T-cell (primary cell): ENCODE measurements around the gene FANCL. TPM values are rescaled to one million over a fixed set of nuclear protein-coding genes. Genes with fewer than 3 reads are reported as not detected.
"Not testable (repeated sequence)": the region's sequence is repeated elsewhere in the genome, so short reads cannot be mapped to it uniquely, and the experiment has no call there.

ENCODE experiments used
- ATAC-seq, 4 experiments: fragments of 200-7000 bp in 3 of 4; fragments of 150-1000 bp in 1 of 4; cut with Tn5 transposase; replicated peaks in 1 of 4; 1 replicate in 3 of 4; 2 replicates in 1 of 4; pipeline ENCODE4 v1.10.0; 2021; ENCODE audit warnings: moderate library complexity in 3 of 4, mild to moderate bottlenecking in 2 of 4, moderate number of reproducible peaks in 1 of 4
- CTCF ChIA-PET, 2 donors: fragments of 300-600 bp; sonication (Branson Sonifier 250); formaldehyde crosslinking; loops; one replicate each; lab custom pipeline; 2022; ENCODE audit warnings: antibody characterized with exemption in 2 of 2; lab: Charles Lee
- POLR2A ChIA-PET, 2 donors: fragments of 300-600 bp; sonication (Branson Sonifier 250); formaldehyde crosslinking; loops; one replicate each; lab custom pipeline; 2022; ENCODE audit warnings: antibody characterized with exemption in 2 of 2; lab: Charles Lee
- DNase-seq, 35 experiments: peaks; one replicate each; pipeline versions ENCODE4 v3.0.0 to v3.0.0-alpha.2; 2013 to 2023
- H3K27ac ChIP-seq: one replicate; pipeline ENCODE4 v1.5.1; 2013; ENCODE audit warnings: low read length
- H3K27me3 ChIP-seq, 2 experiments: replicated peaks in 1 of 2; 1 replicate in 1 of 2; 2 replicates in 1 of 2; pipeline versions ENCODE4 v1.6.1 to v1.7.0; 2013; ENCODE audit warnings: low read length in 1 of 2, mixed read lengths in 1 of 2; ENCODE audit not compliant: control insufficient read depth in 2 of 2, insufficient read depth in 2 of 2; ENCODE audit errors: extremely low read depth in 1 of 2
- H3K36me3 ChIP-seq, 2 donors: 1 replicate in 1 of 2; 2 replicates in 1 of 2; pipeline versions ENCODE4 v1.6.1 to v1.7.0; 2013; ENCODE audit warnings: low read length in 1 of 2; ENCODE audit not compliant: control insufficient read depth in 2 of 2, insufficient read depth in 1 of 2; ENCODE audit errors: extremely low read depth in 1 of 2
- H3K4me1 ChIP-seq, 2 experiments: 1 replicate in 1 of 2; 2 replicates in 1 of 2; pipeline versions ENCODE4 v1.6.1 to v1.7.0; 2013; ENCODE audit warnings: low read length in 2 of 2, mixed read lengths in 1 of 2; ENCODE audit not compliant: insufficient read depth in 2 of 2, control insufficient read depth in 1 of 2; ENCODE audit errors: extremely low read depth in 1 of 2
- H3K4me3 ChIP-seq, 2 donors: 1 replicate in 1 of 2; 2 replicates in 1 of 2; pipeline versions ENCODE4 v1.5.1 to v1.7.0; 2013; ENCODE audit warnings: mild to moderate bottlenecking in 2 of 2, low read length in 1 of 2, moderate library complexity in 1 of 2; ENCODE audit not compliant: control insufficient read depth in 1 of 2; ENCODE audit errors: extremely low read depth in 1 of 2
- H3K9me3 ChIP-seq: 2 replicates; pipeline ENCODE4 v1.7.0; 2013
- H3K27ac Mint-ChIP-seq, 2 donors: one replicate each; pipeline ENCODE4 v1.8.0; 2020 to 2021; ENCODE audit warnings: mild to moderate bottlenecking in 2 of 2, mixed read lengths in 2 of 2
- H3K27me3 Mint-ChIP-seq, 2 donors: one replicate each; pipeline ENCODE4 v1.8.0; 2021 to 2022; ENCODE audit warnings: mixed read lengths in 2 of 2
- H3K36me3 Mint-ChIP-seq: one replicate; pipeline ENCODE4 v1.8.0; 2021; ENCODE audit warnings: mixed read lengths
- H3K4me1 Mint-ChIP-seq, 3 donors: one replicate each; pipeline ENCODE4 v1.8.0; 2020 to 2022; ENCODE audit warnings: mixed read lengths in 3 of 3, mild to moderate bottlenecking in 1 of 3
- H3K4me3 Mint-ChIP-seq, 3 donors: one replicate each; pipeline ENCODE4 v1.8.0; 2020 to 2022; ENCODE audit warnings: mild to moderate bottlenecking in 3 of 3, mixed read lengths in 3 of 3, moderate library complexity in 3 of 3
- H3K9me3 Mint-ChIP-seq, 3 donors: one replicate each; pipeline ENCODE4 v1.8.0; 2020 to 2022; ENCODE audit warnings: mixed read lengths in 3 of 3
- WGBS: methylation state at CpG from one replicate; pipeline ENCODE4 v1.1.5; 2013; ENCODE audit warnings: missing lambda C conversion rate; ENCODE audit not compliant: insufficient coverage; 5-methylcytosine and 5-hydroxymethylcytosine counted together
- total RNA-seq, 35 experiments: library from RNA in 6 of 35; stranded (reverse) in 6 of 35; fragments of 120-200 nt in 1 of 35; gene quantifications; one replicate each; pipeline versions ENCODE4 v1.2.1 to v1.2.4 and lab custom pipeline; 2013 to 2026

The FANCL gene
- total RNA-seq, 5 donors from 2014 or later (not counting 1 experiment from before 2014, with no cell fraction given): 2.4 to 7.4 (median 5.2) TPM

DNA sequence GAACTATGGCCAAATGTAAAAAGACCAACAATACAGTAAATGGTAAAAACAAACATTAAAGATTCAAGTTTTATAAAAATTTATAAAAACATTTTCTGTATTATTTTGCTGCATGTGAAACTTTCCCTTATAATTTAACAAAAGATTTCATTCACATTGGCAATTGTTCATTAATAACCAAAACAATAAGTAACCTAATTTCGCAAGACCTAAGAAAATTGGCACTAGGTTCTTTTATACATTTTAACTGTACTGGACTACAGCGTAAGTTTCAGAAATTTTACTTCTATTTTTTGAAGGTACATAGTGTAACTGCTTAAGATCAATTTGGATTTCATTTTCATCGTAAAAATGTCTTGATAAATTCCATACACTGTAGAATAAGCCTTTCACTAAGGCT, 77.2 kb downstream of the FANCL start:
- H3K27me3 Mint-ChIP-seq: no peaks in the 10 kb centered on the region
- WGBS: no CpG with 5 or more reads among the region's 3 CpGs
- H3K4me1 ChIP-seq: no peaks in the 10 kb centered on the region
- H3K27me3 ChIP-seq: no peaks in the 10 kb centered on the region
- H3K27ac ChIP-seq: no peak overlapping the region
- H3K9me3 ChIP-seq: no peaks in the 10 kb centered on the region
- H3K4me3 ChIP-seq: no peak overlapping the region
- ChIA-PET CTCF (no interaction called here), POLR2A (no interaction called here)
- H3K36me3 ChIP-seq: peaks cover 0 to 14% of the 10 kb centered on the region in 2 donors
- no peak overlapping the region for H3K4me3 Mint-ChIP-seq
- ATAC-seq (no peak), DNase-seq (no peak)
- no peak overlapping the region for H3K27ac Mint-ChIP-seq
- peaks cover 0 to under 1% (median 0%) of the 10 kb centered on the region in 3 donors for H3K9me3 Mint-ChIP-seq
- H3K4me1 Mint-ChIP-seq: no peaks in the 10 kb centered on the region
- peaks cover 27% of the 10 kb centered on the region for H3K36me3 Mint-ChIP-seq

DNA sequence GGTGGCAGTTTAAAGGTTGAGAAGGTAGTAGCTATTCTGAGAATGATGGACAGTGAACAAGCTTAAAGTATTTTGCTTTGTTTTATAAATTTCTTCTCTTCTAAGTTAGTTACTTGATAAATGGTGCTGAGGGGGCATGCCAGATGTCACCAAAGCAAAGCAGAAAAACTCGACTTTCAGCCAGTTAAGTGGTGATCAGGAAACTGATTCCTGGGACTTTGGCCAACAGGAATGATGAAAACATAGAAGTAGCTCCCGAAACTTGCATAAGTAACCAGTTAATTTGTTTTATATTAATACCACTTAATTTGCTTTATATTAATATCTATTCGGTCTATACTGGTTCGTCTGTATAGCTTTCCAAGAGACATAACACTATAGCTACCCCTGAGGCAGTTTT, 82.6 kb downstream of the FANCL start:
- peaks cover 0 to 7% (median 6%) of the 10 kb centered on the region in 3 donors for H3K9me3 Mint-ChIP-seq
- peaks cover 71% of the 10 kb centered on the region for H3K36me3 Mint-ChIP-seq
- H3K27me3 Mint-ChIP-seq: no peaks in the 10 kb centered on the region
- no peak overlapping the region for H3K27ac ChIP-seq
- H3K9me3 ChIP-seq: no peaks in the 10 kb centered on the region
- no peak overlapping the region for H3K4me3 Mint-ChIP-seq
- no peak for ATAC-seq
- CTCF ChIA-PET: no interaction called here
- H3K4me1 ChIP-seq: no peaks in the 10 kb centered on the region
- DNase-seq: no peak
- no peaks in the 10 kb centered on the region for H3K4me1 Mint-ChIP-seq
- H3K4me3 ChIP-seq: no peak overlapping the region
- H3K27ac Mint-ChIP-seq: no peak overlapping the region
- H3K27me3 ChIP-seq: no peaks in the 10 kb centered on the region
- H3K36me3 ChIP-seq: peaks cover 3 to 16% of the 10 kb centered on the region in 2 donors
- POLR2A ChIA-PET: no interaction called here
- no CpG with 5 or more reads among the region's 4 CpGs for WGBS

DNA sequence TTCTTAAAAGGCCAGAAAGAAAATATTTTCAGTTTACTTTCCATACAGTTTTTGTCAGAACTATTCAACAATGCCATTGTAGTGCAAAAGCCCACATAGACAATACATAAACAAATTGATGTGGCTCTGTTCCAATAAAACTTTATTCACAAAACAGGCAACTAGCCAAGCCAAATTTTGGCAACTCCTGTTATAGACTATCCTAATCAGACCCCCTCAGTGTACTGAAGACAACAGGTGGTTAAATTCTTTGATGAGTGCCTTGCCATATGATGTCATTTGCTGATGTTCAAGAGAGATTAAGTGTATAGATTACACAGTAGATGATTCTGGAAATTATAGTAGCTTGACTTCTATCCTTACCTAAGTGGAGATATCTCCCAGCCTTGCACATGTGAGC, 83.4 kb downstream of the FANCL start:
- Mint-ChIP-seq H3K4me3 (no peak overlapping the region), H3K9me3 (peaks cover 0 to 7% (median 6%) of the 10 kb centered on the region in 3 donors), H3K4me1 (no peaks in the 10 kb centered on the region), H3K27ac (no peak overlapping the region), H3K36me3 (peaks cover 78% of the 10 kb centered on the region), H3K27me3 (no peaks in the 10 kb centered on the region)
- Histone ChIP-seq H3K36me3 (peaks cover 3 to 16% of the 10 kb centered on the region in 2 donors), H3K9me3 (no peaks in the 10 kb centered on the region), H3K4me3 (no peak overlapping the region), H3K4me1 (no peaks in the 10 kb centered on the region), H3K27ac (no peak overlapping the region), H3K27me3 (no peaks in the 10 kb centered on the region)
- ChIA-PET CTCF (no interaction called here), POLR2A (no interaction called here)
- DNase-seq: no peak
- no peak for ATAC-seq

DNA sequence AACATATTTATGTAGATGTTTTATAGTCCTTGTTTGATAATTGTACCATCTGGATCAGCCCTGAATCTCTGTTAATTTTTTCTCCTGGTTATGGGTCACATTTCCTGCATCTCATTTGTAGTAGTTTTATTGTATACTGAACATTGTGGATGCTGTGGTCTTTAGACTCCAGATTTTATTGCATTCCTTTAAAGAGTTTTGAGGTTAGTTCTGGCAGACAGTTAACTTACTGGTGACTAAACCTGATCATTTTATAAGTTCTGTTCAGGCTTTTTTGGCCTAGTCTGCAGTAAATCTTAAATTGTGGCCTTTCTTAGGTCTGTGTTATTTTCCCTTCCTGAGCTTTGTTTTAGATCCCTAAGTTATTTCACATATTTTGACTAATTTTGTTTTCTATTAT, 84.3 kb downstream of the FANCL start:
- no peaks in the 10 kb centered on the region for H3K27me3 ChIP-seq
- H3K27ac Mint-ChIP-seq: no peak overlapping the region
- H3K4me1 ChIP-seq: no peaks in the 10 kb centered on the region
- no peak overlapping the region for H3K4me3 Mint-ChIP-seq
- H3K9me3 ChIP-seq: no peaks in the 10 kb centered on the region
- no peak overlapping the region for H3K4me3 ChIP-seq
- DNase-seq (no peak), ATAC-seq (no peak)
- H3K4me1 Mint-ChIP-seq: no peaks in the 10 kb centered on the region
- POLR2A ChIA-PET: no interaction called here
- peaks cover 81% of the 10 kb centered on the region for H3K36me3 Mint-ChIP-seq
- H3K36me3 ChIP-seq: peaks cover 3 to 16% of the 10 kb centered on the region in 2 donors
- CTCF ChIA-PET: no interaction called here
- H3K27me3 Mint-ChIP-seq: no peaks in the 10 kb centered on the region
- H3K27ac ChIP-seq: no peak overlapping the region
- H3K9me3 Mint-ChIP-seq: peaks cover 0 to 7% (median 6%) of the 10 kb centered on the region in 3 donors

DNA sequence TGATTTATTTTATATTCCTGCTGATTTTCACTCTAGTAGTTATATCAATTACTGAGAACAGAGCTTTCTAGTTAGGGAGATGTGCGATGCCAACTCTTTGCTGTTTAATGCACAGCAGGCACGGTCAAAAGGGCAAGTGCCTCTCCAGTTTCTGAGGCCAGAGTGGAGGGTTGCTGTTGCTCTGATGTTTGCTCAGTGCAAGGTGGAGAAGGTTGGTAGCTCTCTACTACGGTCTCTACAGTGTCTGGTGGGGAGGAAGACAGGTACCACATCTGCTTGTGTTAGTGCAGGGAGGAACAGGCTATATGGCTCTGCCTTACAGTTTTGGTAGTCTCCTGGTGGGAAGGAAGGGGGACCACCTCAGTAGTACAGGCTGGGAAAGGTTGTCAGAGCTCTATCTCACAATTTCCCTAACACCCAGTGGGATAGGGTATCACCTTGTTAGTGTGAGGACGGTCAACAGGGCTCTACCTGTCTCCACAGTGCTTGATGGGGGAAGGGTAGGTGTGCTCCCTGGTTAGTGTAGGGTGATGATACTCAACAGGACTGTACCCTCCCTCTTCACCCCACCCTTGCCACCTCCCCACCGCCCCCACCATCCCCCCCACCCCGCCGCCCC, 85.9 kb downstream of the FANCL start:
- Mint-ChIP-seq H3K4me1 (no peaks in the 10 kb centered on the region), H3K36me3 (peaks cover 70% of the 10 kb centered on the region), H3K27ac (no peak overlapping the region), H3K27me3 (no peaks in the 10 kb centered on the region), H3K4me3 (no peak overlapping the region), H3K9me3 (peaks cover 0 to 7% (median 6%) of the 10 kb centered on the region in 3 donors)
- Histone ChIP-seq H3K9me3 (no peaks in the 10 kb centered on the region), H3K4me3 (no peak overlapping the region), H3K4me1 (no peaks in the 10 kb centered on the region), H3K27me3 (no peaks in the 10 kb centered on the region), H3K36me3 (peaks cover 3 to 13% of the 10 kb centered on the region in 2 donors), H3K27ac (no peak overlapping the region)
- POLR2A ChIA-PET: no interaction called here
- WGBS: 100% methylated on average over 2 of the region's 7 CpGs
- no peak for DNase-seq
- no peak for ATAC-seq
- CTCF ChIA-PET: no interaction called here

DNA sequence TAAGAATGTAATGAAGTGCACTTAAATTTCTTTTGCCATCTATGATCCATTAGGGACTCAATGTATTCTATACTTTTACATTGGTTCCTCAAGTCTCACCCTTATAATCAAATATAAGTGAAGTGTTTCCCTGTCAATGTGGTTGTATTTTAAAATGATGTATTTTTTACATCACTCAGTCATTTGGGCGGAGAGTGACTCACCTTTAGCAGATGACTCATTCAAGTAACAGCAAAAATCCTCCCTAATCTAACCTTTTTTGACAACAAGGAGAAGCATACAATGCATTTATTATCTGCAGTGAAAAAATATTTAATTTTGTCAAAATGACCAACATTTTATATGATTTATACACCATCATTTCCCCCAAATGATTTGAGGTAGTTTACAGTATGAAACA, 94.4 kb downstream of the FANCL start:
- no peaks in the 10 kb centered on the region for H3K9me3 Mint-ChIP-seq
- H3K27ac Mint-ChIP-seq: no peak overlapping the region
- Histone ChIP-seq H3K27ac (no peak overlapping the region), H3K36me3 (peaks cover 0 to 10% of the 10 kb centered on the region in 2 donors), H3K27me3 (no peaks in the 10 kb centered on the region), H3K4me3 (no peak overlapping the region), H3K9me3 (no peaks in the 10 kb centered on the region), H3K4me1 (no peaks in the 10 kb centered on the region)
- no peak overlapping the region for H3K4me3 Mint-ChIP-seq
- WGBS: no CpG with 5 or more reads among the region's 1 CpG
- H3K27me3 Mint-ChIP-seq: no peaks in the 10 kb centered on the region
- CTCF ChIA-PET: no interaction called here
- POLR2A ChIA-PET: no interaction called here
- ATAC-seq: no peak
- H3K36me3 Mint-ChIP-seq: peaks cover 56% of the 10 kb centered on the region
- DNase-seq: no peak
- peaks cover 0 to 6% (median 0%) of the 10 kb centered on the region in 3 donors for H3K4me1 Mint-ChIP-seq

DNA sequence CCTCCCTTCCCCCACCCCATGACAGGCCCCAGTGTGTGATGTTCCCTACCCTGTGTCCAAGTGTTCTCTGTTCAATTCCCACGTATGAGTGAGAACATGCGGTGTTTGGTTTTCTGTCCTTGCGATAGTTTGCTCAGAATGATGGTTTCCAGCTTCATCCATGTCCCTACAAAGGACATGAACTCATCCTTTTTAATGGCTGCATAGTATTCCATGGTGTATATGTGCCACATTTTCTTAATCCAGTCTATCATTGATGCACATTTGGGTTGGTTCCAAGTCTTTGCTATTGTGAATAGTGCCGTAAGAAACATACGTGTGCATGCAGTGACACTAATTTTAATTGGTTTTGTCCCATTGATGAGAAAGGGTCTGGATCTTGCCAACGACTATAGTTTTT, 95.4 kb downstream of the FANCL start:
- H3K36me3 ChIP-seq, CTCF ChIA-PET, H3K9me3 Mint-ChIP-seq, DNase-seq, POLR2A ChIA-PET, H3K4me3 Mint-ChIP-seq, H3K27ac ChIP-seq, H3K4me1 ChIP-seq, H3K9me3 ChIP-seq, H3K27me3 Mint-ChIP-seq, H3K27me3 ChIP-seq, H3K27ac Mint-ChIP-seq, ATAC-seq, H3K4me3 ChIP-seq, H3K4me1 Mint-ChIP-seq: not testable (repeated sequence)
- peaks cover 59% of the 10 kb centered on the region for H3K36me3 Mint-ChIP-seq
- 100% methylated on average over 2 of the region's 6 CpGs for WGBS
